Activated CD4-positive, alpha-beta T cell treated with anti-CD3 and anti-CD28 coated beads, Interleukin-2, Interleukin-6, amounts not matched to agents 100 ng/mL and 50 ng/mL, durations not matched to agents 16 hours and 8 hours (primary cell): ENCODE data around the gene TMEM221.
"Not testable (repeated sequence)": the region's sequence is repeated elsewhere in the genome, so short reads cannot be mapped to it uniquely, and the experiment has no call there.

Source experiments
- DNase-seq: peaks from one replicate; pipeline ENCODE4 v3.0.0-alpha.2; 2020

TMEM221 gene

DNA sequence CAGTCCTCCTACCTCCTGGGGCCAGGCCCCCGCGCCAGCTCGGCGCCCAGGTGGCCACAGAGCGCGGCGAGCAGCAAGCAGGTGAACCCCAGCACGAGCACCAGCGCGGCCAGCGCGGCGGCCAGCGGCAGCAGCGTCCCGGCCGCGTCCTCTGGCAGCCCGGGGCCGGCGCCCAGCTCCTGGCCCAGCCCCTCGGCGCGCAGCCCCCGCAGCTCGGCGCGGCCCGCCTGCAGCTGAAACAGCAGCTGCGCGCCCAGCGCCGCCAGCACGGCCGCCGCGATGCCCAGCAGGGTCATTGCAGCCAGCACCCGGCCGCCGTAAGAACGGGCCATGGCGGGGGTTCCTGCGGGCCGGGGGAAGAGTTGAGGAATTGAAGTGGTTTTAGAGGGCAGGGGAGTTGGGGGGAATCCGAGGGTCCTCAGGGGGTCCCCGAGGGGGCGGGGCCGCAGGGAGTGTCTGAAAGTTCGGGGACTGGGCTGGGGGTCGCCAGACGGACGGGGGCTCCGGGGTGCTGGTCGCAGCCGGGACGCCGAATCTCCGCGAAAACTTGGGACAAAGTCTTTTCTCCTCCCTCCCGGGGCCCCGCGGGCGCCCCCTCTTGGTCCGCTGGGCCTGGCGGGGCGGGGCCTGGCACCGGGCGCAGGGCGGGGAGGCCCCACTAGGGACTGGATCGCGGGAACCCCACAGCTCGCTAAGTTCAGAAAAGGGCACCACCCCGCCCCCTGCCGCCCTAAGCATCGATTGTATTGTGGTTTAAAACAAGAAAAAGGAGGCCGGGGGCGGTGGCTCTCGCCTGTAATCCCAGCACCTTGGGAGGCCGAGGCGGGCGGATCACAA, at the start of gene TMEM221:
Gene TMEM221 (minus strand): TSS at position 538 of the 837 bp plus-strand sequence. CDS start 206 bp downstream, at position 332.
- peak; percentile 47 for DNase-seq

DNA sequence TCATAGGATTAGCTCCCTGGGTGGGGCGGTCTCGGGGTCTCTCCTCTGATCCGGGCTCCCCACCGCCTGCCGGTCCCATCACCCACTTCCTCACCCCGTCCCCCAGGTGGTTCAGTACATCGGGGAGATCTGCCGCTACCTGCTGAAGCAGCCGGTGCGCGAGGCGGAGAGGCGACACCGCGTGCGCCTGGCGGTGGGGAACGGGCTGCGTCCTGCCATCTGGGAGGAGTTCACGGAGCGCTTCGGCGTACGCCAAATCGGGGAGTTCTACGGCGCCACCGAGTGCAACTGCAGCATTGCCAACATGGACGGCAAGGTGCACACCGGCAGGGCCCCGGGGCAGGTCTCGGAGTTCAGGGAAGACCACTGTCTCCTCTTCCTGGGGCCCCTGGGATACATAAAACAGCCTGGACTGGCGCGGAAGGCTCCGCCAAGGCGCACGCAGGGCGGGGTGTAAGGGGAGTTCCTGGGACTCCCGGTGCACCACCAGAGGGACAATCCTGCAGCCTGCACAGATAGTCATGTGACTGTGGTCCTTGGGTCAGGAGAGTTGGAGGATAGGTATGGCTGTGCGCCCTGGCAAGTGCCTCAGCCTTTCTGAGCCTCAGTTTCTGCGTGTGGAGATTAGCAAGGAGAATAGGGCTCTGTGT, 48.8 kb upstream of the TMEM221 start:
- DNase-seq: no peak

DNA sequence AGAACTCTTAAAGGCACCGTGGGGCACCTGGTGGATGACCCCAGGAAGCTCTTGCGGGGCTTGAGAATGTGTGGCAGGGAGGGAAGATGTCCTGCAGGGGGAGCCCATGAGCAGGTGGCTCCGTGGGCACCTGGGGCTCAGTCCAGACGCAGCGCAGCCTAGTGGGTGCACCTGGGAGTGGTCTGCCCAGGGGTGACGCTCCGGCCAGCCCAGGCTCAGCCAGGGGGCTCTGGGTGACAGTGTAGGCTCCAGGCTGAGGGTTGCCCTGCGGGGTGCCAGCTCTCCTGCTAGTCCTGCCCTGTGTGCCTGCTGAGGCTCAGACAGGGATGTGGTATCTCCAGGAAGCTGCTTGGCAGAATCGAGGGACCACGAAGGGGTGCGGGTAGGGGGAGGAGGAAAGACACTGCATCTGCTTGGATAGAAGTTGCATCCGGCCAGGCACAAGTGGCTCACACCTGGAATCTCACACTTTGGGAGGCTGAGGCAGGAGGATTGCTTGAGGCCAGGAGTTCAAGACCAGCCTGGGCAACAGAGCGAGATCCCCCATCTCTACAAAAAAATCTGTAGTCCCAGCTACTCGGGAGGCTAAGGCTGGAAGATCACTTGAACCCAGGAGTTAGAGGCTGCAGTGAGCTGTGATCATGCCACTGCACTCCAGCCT, 48.0 kb upstream of the TMEM221 start:
- DNase-seq: peak; percentile 91

DNA sequence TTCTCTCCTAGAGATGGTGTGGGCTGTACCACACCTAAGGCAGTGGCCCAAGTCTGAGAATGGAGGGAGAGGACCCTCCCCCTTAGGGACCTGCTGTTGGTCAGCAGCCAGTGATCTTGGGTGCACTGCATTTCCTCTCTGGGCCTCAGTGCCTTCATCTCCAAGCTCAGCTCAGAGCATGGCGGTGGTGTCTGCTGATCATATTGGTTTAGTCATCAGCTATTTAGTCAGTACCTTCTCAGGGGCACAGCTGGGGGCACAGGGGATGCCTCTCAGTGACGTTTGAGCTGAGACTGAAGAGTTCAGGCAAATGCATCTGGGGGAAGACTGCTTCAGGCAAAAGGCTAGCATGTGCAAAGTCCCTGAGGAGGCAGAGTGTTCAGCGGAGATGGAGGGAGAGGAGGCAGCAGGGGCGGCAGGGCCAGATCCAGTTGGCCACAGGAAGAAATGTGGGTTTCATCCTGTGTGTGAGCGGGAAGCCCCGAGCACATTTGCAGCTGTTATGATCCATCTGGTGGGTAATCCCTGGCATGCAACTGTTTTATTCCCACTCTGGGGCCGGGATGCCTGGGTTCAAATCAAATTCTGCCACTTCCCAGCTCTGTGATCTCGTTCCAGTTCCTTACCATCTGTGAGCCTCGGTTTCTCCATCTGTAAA, 47.3 kb upstream of the TMEM221 start:
- no peak for DNase-seq

DNA sequence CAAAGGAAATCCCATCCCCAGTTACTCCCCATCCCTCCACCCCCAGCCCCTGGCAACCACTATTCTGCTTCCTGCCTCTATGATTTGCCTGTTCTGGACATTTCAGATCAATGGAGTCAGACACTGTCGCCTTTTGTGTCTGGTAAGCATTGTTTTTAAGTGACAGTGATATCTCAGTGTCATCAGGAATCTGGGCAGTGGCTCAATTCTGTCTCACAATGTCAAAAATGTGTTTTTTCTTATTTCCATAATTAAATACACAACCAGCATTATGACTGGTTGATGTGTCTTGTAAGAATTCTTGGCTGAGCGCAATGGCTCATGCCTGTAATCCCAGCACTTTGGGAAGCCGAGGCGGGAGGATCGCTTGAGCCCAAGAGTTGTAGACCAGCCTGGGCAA, 42.8 kb upstream of the TMEM221 start:
- DNase-seq: no peak

DNA sequence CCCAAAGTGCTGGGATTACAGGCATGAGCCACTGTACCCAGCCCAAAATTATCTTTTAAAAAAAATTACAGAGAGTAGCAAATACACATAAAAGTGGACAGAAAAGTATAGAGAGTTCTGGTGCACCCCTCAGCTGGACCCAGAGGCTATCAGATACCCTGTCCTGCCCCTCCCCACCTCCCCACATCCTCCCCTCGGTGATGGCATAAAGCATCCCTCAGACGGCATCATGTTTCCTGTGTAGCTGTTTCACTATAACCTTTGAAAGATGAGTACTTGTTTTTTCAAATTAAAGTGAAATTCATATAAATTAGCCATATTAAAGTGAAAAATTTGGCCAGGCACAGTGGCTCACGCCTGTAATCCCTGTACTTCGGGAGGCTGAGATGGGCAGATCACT, 41.9 kb upstream of the TMEM221 start:
- DNase-seq: peak; percentile 31

DNA sequence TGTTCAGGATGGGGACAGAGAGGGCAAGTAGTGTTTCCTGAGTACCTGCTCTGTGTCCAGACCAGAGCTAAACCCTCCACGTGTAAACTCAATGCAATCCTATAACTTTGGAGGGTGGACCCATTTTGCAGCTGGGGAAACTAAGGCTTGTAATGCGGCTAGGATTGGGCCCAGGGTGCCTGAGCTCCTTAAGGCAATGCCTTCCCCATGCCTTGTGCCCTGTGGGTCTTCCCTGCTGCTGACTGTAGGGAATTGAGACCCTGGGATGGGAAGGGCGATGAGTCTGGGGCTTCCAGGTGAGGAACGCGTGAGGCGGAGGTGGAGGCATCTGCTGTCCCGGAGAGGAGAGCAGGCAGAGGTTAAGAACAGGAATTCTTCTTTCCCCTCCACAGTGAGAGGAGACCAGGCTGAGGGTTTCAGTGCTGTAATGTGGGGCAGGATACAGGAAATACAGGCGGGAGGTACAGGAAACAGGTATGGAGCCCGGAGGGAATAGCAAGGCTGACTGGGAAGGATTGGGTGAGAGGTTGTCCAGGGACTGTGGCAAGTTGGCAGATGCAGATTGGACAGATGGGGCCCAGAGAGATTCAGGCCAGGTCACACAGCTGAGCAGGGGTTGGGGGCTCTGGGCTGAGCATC, 41.0 kb upstream of the TMEM221 start:
- no peak for DNase-seq

DNA sequence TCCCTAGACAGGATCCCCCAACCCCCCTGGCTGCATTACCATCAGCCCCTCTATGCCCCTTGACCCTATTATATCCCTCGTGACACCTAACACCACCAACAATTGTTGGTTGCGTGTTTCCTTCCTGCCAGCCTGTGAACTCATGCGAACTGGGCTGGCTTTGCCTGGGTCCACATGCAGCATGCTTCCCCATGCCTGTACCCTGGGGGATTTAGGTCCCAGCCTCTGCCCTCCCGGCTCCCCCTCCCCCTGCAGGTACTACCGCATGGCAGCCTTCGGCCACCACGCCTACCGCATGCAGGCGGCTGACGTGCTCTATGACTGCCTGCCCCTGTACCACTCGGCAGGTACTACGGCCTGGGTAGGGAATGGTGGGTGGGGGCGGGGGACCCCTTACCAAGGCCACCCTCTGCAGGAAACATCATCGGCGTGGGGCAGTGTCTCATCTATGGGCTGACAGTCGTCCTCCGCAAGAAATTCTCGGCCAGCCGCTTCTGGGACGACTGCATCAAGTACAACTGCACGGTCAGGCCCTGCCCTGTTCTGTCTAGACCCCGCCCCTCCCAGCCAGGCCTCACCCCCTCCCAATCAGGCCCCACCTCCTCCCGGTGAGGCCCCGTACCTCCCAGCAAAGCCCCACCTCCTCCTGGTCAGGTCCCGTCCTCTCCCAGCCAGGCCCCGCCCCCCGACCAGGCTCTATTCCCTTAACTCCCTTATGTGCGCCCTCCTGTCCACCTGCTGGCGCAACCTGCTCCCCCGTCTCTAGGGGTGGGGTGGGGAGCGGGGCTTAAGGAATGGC, 40.3 kb upstream of the TMEM221 start:
- peak; percentile 81 for DNase-seq

DNA sequence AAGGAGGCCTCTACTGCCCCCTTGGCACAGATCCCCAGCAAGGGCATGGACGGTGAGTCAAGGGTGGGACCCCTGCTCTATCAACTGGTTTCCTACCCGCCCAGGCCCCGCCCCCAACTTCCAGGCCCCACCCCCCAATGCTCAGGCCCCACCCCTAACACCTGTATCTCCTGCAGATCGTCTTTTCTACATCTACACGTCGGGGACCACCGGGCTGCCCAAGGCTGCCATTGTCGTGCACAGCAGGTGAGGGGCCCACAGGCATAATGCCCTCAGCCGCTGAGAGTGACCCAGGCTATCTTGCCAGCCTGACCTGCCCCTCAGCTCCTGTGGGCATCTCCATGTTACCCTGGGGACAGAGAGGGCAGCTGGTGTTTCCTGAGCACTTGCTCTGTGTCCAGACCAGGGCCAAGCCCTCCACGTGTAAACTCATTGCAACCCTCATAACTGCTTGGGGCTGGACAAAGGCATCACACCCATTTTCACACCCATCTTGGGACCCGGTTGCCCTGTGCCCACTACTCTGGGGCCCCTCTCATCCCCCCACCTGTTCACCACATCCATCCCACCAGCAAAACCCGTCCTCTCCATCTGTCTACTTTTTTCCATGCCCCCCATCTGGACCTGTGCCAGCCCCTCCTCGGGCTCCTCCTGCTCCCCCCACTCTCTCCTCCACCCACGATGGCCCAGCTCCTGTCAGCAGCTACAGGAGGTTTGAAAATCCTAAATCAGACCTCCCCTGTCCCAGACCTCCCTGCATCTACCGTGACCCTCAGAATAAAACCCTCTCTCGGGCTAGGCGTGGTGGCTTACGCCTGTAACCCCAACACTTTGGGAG, 39.0 kb upstream of the TMEM221 start:
- DNase-seq: no peak

DNA sequence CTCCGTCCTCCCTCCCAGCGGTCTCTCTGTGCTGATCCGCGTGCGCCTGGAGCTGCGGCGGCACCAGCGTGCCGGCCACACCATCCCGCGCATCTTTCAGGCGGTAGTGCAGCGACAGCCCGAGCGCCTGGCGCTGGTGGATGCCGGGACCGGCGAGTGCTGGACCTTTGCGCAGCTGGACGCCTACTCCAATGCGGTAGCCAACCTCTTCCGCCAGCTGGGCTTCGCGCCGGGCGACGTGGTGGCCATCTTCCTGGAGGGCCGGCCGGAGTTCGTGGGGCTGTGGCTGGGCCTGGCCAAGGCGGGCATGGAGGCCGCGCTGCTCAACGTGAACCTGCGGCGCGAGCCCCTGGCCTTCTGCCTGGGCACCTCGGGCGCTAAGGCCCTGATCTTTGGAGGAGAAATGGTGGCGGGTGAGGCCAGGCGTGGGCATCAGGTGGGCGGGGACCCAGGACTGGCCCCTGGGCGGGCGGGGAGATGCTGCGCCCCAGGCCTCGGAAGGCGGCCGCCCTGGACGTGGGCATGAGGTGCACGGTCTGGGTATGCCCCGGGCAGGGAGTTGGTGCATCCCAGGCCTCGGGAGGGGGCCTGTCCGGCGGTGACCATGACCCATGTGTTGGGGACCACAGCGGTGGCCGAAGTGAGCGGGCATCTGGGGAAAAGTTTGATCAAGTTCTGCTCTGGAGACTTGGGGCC, 38.2 kb upstream of the TMEM221 start:
- no peak for DNase-seq

DNA sequence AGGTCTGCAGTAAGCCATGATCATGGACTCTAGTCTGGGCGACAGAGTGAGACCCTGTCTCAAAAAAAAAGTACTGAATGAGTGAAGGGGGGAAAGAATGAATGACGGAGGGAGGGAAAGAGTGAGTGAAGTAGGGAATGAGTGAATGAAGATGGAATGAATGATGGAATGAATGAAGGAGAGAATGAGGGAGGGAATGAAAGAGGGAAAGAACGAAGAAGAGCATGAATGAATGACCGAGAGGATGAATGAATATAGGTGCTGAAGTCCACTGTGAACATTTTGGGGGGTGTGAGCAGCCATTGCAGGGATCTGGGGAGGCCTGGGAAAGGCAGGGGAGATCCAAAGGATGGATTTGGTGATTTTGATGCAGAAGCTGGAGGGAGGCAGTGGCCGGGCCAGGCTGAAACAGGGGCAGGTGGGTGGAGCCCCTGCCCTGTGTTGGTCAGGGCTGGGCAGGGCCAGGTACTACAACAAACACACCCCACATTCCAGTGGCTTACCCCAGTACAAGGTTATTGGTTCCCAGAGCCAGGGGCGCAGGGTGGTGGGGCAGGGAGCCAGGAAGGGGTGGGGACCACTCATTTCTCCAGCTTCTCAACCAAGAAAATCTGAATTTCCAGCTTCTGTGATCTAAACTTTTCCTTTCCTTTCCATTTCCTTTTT, 36.2 kb upstream of the TMEM221 start:
- DNase-seq: no peak

DNA sequence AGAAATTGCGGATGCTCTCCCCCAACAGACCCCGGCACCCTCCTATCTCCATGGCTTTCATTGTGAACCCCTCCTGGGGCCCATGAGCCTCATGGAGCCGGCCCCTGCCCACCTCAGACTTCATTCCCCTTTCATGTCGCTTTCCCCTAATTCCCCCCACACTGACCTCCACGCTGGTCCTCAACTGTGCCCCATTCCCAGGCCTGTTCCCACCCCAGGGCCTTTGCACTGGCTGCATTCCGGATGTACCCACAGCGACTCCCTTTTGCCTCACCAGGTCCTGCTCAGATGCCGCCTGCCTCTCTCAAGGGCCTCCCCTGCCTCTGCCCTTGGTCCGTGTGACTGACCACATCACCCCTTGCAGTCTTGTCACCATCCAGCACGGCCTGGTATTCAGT, 35.1 kb upstream of the TMEM221 start:
- no peak for DNase-seq

DNA sequence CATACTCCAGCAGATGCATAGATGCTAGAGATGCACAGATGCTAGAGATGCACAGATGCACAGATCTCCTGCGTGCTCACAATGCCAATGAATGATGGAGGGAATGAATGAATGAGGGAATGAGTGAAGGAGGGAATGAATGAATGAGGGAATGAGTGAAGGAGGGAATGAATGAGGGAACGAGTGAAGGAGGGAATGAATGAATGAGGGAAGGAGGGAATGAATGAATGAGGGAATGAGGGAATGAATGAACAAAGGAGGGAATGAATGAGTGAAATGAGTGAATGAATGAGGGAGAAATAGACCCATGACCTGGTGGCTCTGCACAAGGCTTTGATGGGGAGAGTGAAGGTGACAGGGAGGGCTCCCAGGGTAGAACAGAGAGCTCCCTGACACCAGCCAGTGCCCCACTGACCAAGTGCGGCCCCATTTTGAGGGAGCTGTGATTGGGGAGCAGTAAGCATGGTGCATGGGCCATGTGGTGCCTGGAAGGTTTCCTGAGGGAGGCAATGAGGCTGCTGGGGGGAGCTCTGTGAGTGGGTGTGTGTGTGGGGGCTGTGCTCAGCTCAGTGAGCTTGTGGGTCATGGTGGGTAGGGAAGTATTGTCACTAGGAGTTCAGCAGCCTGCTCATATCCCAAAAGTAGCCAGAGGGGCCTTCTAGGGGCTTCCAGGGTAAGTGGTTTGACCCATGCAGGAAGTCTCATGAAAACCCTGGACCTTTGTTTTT, 34.6 kb upstream of the TMEM221 start:
- DNase-seq: no peak

DNA sequence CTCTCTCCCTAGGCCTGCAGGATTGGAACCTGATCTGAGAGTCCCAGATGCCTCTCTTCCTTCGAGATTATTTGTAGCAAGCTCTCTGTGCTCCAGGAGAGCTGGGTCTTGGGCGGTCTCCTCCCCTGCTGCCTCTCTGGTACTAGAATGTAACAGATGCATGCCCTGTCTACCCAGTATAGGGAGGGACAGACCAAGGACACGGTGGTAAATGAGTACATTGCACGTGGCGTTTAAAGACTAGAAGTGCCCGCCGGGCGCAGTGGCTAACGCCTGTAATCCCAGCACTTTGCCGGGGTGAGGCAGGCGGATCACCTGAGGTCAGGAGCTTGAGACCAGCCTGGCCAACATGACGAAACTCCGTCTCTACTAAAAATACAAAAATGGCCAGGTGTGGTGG, 33.5 kb upstream of the TMEM221 start:
- no peak for DNase-seq

DNA sequence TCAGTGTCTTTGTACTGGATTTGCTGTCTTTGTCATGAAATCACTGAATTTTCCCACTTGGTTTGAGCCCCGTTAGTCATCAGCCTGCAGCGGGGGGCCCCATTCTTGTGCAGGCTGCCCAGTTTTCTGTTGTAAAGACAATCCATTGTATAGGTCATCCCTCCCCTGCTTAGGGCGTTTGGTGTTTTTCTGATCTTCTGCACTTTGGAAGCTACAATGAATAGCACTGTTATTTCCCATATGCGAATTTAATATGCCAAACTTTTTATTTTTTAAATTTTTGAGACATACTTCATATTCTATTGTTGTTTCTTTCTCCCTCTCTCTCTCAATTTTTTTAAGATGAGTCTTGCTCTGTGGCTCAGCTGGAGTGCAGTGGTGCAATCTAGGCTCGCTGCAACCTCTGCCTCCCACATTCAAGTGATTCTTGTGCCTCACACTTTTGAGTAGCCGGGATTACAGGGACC, 30.9 kb upstream of the TMEM221 start:
- no peak for DNase-seq

DNA sequence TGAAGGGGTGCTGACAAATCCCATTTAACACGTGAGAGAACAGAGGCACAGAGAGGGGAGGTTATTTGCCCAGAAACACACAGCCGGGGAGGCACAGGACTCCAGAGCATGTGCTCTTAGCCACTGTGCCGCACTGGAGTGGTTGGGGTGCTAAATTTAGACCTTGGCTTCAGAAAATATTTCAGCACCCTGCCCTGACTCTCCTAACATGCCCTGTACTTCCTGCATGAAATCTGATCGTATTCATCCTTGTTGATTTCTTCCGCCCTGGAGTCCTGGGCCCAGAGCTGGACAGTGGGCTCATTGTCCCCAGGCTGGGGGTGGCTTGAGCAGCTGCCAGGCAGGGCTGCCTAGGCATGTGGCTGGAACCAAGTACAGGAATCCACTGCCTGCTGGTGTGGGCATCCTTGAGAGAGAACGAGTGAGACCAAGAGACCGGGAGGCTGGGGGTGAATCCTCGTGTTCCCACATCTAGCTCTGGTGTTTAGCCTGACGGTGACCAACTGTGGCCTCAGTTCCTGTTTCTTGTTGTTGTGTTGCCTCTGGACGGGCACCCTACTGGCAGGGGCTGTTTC, 27.2 kb upstream of the TMEM221 start:
- DNase-seq: no peak

DNA sequence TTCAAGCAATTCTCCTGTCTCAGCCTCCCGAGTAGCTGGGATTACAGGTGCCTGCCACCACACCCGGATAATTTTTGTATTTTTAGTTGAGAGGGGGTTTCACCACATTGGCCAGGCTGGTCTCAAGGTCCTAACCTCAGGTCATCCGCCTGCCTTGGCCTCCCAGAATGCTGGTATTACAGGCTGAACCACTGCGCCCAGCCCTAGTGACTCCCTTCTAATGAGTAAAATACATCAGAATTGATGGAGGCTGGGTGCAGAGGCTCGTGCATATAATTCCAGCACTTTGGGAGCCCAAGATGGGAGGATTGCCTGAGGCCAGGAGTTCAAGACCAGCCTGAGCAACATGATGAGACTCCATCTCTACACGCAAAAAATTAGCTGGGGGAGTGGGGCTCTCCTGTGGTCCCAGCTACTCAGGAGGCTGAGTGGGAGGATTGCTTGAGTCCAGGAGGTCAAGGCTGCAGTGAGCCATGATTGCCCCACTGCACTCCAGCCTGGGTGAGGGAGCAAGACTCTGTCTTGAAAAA, 26.6 kb upstream of the TMEM221 start:
- DNase-seq: not testable (repeated sequence)

DNA sequence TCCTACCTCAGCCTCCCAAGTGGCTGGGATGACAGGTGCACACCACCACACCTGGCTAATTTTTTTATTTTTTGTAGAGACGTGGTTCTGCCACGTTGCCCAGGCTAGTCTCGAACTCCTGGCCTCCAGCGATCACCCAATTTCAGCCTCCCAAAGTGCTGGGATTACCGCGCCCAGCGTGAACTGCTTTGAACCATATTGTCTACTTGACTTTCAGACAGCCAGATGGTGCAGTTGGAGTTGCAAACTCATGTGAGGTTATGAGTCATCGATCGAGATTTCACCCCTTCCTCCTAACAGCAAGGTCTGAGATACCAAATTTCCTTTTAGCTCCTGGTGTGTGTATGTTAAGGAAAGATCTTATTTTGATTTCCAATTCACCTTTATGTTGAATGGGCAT, 24.6 kb upstream of the TMEM221 start:
- peak; percentile 60 for DNase-seq
